Measurements from ENCODE around the gene ERI2. TPM values are rescaled to one million over a fixed set of nuclear protein-coding genes. Genes with fewer than 3 reads are reported as not detected.

ERI2 gene
- total and polyA plus RNA-seq, 2 of the 4 experiments (the other 2 are of a cell fraction), result 7.5 to 10.2 TPM

DNA sequence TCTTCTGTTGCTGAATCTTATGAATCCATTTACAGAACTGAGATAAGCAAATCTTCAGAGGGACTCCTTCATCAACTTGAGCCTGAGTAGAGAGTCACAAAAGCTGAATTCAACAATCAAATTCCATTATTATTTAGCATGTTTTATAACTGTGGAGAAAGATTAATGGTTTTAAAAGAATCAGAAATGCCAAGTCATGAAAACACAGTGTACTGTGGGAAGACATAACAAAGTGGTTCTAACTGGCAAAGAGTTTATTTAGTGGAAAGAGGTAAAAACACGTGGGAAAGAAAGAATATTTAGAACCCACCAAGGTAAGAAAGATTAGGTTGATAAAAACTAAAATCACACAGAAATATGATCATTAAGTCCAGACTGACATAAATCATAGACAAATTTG, 5.0 kb downstream of the ERI2 start:
- no peak overlapping the region for H3K23ac ChIP-seq (ENCODE audit: low read depth, low read length)
- no peak overlapping the region for H2BK20ac ChIP-seq (ENCODE audit: low read depth, low read length)
- CTCF ChIA-PET, result no interaction called here
- no peak overlapping the region for H3K27ac ChIP-seq (ENCODE audit: insufficient read depth, low read length)
- H4K20me1 ChIP-seq (ENCODE audit: insufficient read depth, low read length), result no peaks in the 10 kb centered on the region
- no peak overlapping the region for H4K8ac ChIP-seq (ENCODE audit: low read depth in 2 of 2, low read length in 2 of 2)
- no peak overlapping the region for H3K18ac ChIP-seq (ENCODE audit: low read depth, low read length)
- no peaks in the 10 kb centered on the region; the same call in 1 of the 2 replicates for H3K36me3 ChIP-seq (ENCODE audit: control insufficient read depth, insufficient read depth, low read length)
- no CpG with 5 or more reads among the region's 1 CpG for WGBS, 2 experiments (ENCODE audit: extremely low coverage in 2 of 2, insufficient read length in 1 of 2)
- H4K91ac ChIP-seq (ENCODE audit: insufficient read depth, low read depth, low read length), result no peak overlapping the region
- no peak overlapping the region for H3K4ac ChIP-seq (ENCODE audit: low read depth, low read length)
- no peak overlapping the region for H3K14ac ChIP-seq (replicated peaks; ENCODE audit: low read depth, low read length)
- H2AK9ac ChIP-seq (replicated peaks; ENCODE audit: low read depth, low read length, poor library complexity), result no peak overlapping the region
- intact Hi-C loops (cut with micrococcal nuclease), result no loop called here
- BruUV-seq (replicated peaks), result no TSS peak
- TF ChIP-seq POLR2A (IDR thresholded peaks at IDR 0.05; ENCODE audit: low read depth, low read length), result no peak
- TF ChIP-seq, protein P1, sequence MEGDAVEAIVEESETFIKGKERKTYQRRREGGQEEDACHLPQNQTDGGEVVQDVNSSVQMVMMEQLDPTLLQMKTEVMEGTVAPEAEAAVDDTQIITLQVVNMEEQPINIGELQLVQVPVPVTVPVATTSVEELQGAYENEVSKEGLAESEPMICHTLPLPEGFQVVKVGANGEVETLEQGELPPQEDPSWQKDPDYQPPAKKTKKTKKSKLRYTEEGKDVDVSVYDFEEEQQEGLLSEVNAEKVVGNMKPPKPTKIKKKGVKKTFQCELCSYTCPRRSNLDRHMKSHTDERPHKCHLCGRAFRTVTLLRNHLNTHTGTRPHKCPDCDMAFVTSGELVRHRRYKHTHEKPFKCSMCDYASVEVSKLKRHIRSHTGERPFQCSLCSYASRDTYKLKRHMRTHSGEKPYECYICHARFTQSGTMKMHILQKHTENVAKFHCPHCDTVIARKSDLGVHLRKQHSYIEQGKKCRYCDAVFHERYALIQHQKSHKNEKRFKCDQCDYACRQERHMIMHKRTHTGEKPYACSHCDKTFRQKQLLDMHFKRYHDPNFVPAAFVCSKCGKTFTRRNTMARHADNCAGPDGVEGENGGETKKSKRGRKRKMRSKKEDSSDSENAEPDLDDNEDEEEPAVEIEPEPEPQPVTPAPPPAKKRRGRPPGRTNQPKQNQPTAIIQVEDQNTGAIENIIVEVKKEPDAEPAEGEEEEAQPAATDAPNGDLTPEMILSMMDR (conservative IDR thresholded peaks at IDR 0.05; ENCODE audit: low read depth, low read length), result no peak
- no peaks in the 10 kb centered on the region for H3K9me1 ChIP-seq (ENCODE audit: insufficient read depth, low read length)
- no peak overlapping the region for H2BK120ac ChIP-seq (ENCODE audit: low read depth, low read length)
- ATAC-seq (ENCODE audit: low read depth), result no peak
- no peak overlapping the region for H3K4me2 ChIP-seq (ENCODE audit: low read depth, low read length)
- H3K79me1 ChIP-seq (ENCODE audit: low read depth in 1 of 2, low read length in 2 of 2), result peaks cover 0 to 5% of the 10 kb centered on the region in 2 experiments; a peak in 3 of 4 replicates
- H4K5ac ChIP-seq (ENCODE audit: low read depth, low read length), result no peak overlapping the region
- in situ Hi-C loops (cut with MboI; ENCODE audit: low sequenced_read_pairs), result no loop called here
- POLR2A ChIA-PET (ENCODE audit: unreplicated experiment), result no interaction called here
- H3K27me3 ChIP-seq (ENCODE audit: control insufficient read depth, insufficient read depth, low read length), result no peaks in the 10 kb centered on the region
- dilution Hi-C loops (cut with HindIII; ENCODE audit: low sequenced_read_pairs, unreplicated experiment), result no loop called here
- no peaks in the 10 kb centered on the region for H3K9me3 ChIP-seq (ENCODE audit: control insufficient read depth, insufficient read depth, low read length)
- H3K4me3 ChIP-seq (ENCODE audit: insufficient read depth, low read depth, low read length), result no peak overlapping the region
- H2AFZ ChIP-seq (replicated peaks; ENCODE audit: low read length, poor library complexity), result no peak overlapping the region
- DNase-seq, result no peak
- no peak overlapping the region for H2BK15ac ChIP-seq (ENCODE audit: low read depth, low read length)
- no peak overlapping the region for H3K56ac ChIP-seq (ENCODE audit: extremely low read depth, insufficient read depth, low read length)
- H3K4me1 ChIP-seq (ENCODE audit: control insufficient read depth, insufficient read depth, low read length), result no peaks in the 10 kb centered on the region
- H2BK5ac ChIP-seq (ENCODE audit: low read depth, low read length, poor library complexity, severe bottlenecking), result no peak overlapping the region
- no peak overlapping the region for H2AK5ac ChIP-seq (ENCODE audit: low read depth, low read length)
- no peak overlapping the region for H3K9ac ChIP-seq (ENCODE audit: low read depth, low read length)

All from IMR-90 (cell line).